NCI-H2196 treated with DMSO at 0.1 percent for 48 hours (cell line): ENCODE results near the gene FAM89B.
A peak's percentile ranks its signal among the peaks of the same experiment; 100 is the strongest.
"Not testable (repeated sequence)": the region's sequence is repeated elsewhere in the genome, so short reads cannot be mapped to it uniquely, and the experiment has no call there.

Experiments used
- DNase-seq: peaks from one replicate; lab custom pipeline; 2025; ENCODE audit not compliant: unreplicated experiment; lab: John Stamatoyannopoulos, UW

Gene FAM89B

GRCh38 chr11:65556470-65557279 lies 15.7 kb upstream of the FAM89B start:
- DNase-seq: no peak

GRCh38 chr11:65557280-65558001 lies 14.9 kb upstream of the FAM89B start:
- DNase-seq: no peak

GRCh38 chr11:65558002-65558929 lies 14.1 kb upstream of the FAM89B start, which contains the start of gene LTBP3:
LTBP3 (minus strand) TSS chr11:65558359; CDS start chr11:65557959, 400 bp downstream.
- DNase-seq: peak; percentile 32

GRCh38 chr11:65558930-65559509 lies 13.3 kb upstream of the FAM89B start:
- DNase-seq: no peak

GRCh38 chr11:65559535-65559934 lies 12.8 kb upstream of the FAM89B start:
- no peak for DNase-seq

GRCh38 chr11:65559951-65560537 lies 12.3 kb upstream of the FAM89B start:
- DNase-seq: peak; percentile 71

- peak; percentile 41 for DNase-seq
Observed at GRCh38 chr11:65560555-65561418, 11.6 kb upstream of the FAM89B start.

- DNase-seq: no peak
Observed at GRCh38 chr11:65562020-65562419, 10.3 kb upstream of the FAM89B start.

GRCh38 chr11:65562788-65563187 lies 9.6 kb upstream of the FAM89B start:
- no peak for DNase-seq

- no peak for DNase-seq
Observed at GRCh38 chr11:65563601-65564000, 8.7 kb upstream of the FAM89B start.

GRCh38 chr11:65564879-65565559 lies 7.3 kb upstream of the FAM89B start:
- not testable (repeated sequence) for DNase-seq

- no peak for DNase-seq
Observed at GRCh38 chr11:65565624-65566453, 6.5 kb upstream of the FAM89B start.

GRCh38 chr11:65569164-65569972 lies 3.0 kb upstream of the FAM89B start:
- no peak for DNase-seq

- DNase-seq: peak; percentile 97
Observed at GRCh38 chr11:65569973-65570918, 2.1 kb upstream of the FAM89B start, which contains the start of gene ZNRD2. ZNRD2 (plus strand) TSS chr11:65570477; CDS start chr11:65570492, 15 bp downstream.

GRCh38 chr11:65571420-65571819 lies 918 bp upstream of the FAM89B start:
- DNase-seq: no peak

- peak; percentile 70 for DNase-seq
Observed at GRCh38 chr11:65571940-65572339, 398 bp upstream of the FAM89B start.
